ENCODE data around the gene KCNB1.

Gene KCNB1

GRCh38 chr20:49381558-49382493 lies 100.6 kb downstream of the KCNB1 start:
- FAIRE-seq (no peak), DNase-seq (ENCODE audit: insufficient read length) (no peak)
- TF ChIP-seq TAF1 (IDR thresholded peaks at IDR 0.05; ENCODE audit: borderline replicate concordance, low read depth, low read length) = no peak
- TF ChIP-seq POLR2A (IDR thresholded peaks at IDR 0.05; ENCODE audit: low read depth, low read length) = no peak
- TF ChIP-seq POLR2AphosphoS5 (IDR thresholded peaks at IDR 0.05; ENCODE audit: low read depth, low read length) = no peak

- FAIRE-seq = no peak
- TF ChIP-seq POLR2A (IDR thresholded peaks at IDR 0.05; ENCODE audit: low read depth, low read length) (no peak), POLR2AphosphoS5 (IDR thresholded peaks at IDR 0.05; ENCODE audit: low read depth, low read length) (no peak), TAF1 (IDR thresholded peaks at IDR 0.05; ENCODE audit: borderline replicate concordance, low read depth, low read length) (no peak)
- no peak for DNase-seq (ENCODE audit: insufficient read length)
These were observed 102.1 kb downstream of the KCNB1 start for GRCh38 chr20:49380337-49380780.

GRCh38 chr20:49379338-49379737 lies 103.1 kb downstream of the KCNB1 start:
- FAIRE-seq = no peak
- no peak for DNase-seq (ENCODE audit: insufficient read length)
- TF ChIP-seq TAF1 (IDR thresholded peaks at IDR 0.05; ENCODE audit: borderline replicate concordance, low read depth, low read length) = no peak
- no peak for TF ChIP-seq POLR2A (IDR thresholded peaks at IDR 0.05; ENCODE audit: low read depth, low read length)
- no peak for TF ChIP-seq POLR2AphosphoS5 (IDR thresholded peaks at IDR 0.05; ENCODE audit: low read depth, low read length)

DNA sequence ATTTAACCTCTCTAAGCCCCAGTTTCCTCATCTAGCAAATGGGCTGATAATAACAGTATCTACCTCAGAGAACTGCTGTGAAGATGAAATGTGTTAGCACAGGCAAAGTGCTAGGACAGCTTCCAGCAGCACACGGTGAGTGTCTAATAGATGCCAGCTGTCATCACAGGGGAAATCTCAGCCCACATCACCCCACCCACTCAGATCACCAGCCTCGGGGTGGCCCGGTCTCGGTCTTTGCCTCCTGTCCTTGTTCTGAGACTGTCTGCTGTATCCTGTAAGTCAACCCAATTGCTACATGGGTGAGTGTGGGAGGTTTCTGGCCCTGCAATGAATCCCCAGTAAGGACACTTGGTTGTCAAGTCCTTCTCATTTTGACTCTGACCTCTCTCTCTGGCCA lies 105.1 kb downstream of the KCNB1 start:
- TF ChIP-seq POLR2AphosphoS5 (IDR thresholded peaks at IDR 0.05; ENCODE audit: low read depth, low read length) = no peak
- TF ChIP-seq TAF1 (IDR thresholded peaks at IDR 0.05; ENCODE audit: borderline replicate concordance, low read depth, low read length) = no peak
- TF ChIP-seq POLR2A (IDR thresholded peaks at IDR 0.05; ENCODE audit: low read depth, low read length) = no peak
- no peak for DNase-seq (ENCODE audit: insufficient read length)
- FAIRE-seq = no peak

- no peak for TF ChIP-seq POLR2A (IDR thresholded peaks at IDR 0.05; ENCODE audit: low read depth, low read length)
- TF ChIP-seq TAF1 (IDR thresholded peaks at IDR 0.05; ENCODE audit: borderline replicate concordance, low read depth, low read length) = no peak
- no peak for TF ChIP-seq POLR2AphosphoS5 (IDR thresholded peaks at IDR 0.05; ENCODE audit: low read depth, low read length)
- FAIRE-seq = no peak
- DNase-seq (ENCODE audit: insufficient read length) = no peak
These were observed 107.3 kb downstream of the KCNB1 start for GRCh38 chr20:49375170-49375569.

GRCh38 chr20:49372095-49372734 lies 110.3 kb downstream of the KCNB1 start:
- FAIRE-seq = no peak
- no peak for TF ChIP-seq POLR2A (IDR thresholded peaks at IDR 0.05; ENCODE audit: low read depth, low read length)
- no peak for TF ChIP-seq TAF1 (IDR thresholded peaks at IDR 0.05; ENCODE audit: borderline replicate concordance, low read depth, low read length)
- no peak for TF ChIP-seq POLR2AphosphoS5 (IDR thresholded peaks at IDR 0.05; ENCODE audit: low read depth, low read length)
- DNase-seq (ENCODE audit: insufficient read length) = no peak

DNA sequence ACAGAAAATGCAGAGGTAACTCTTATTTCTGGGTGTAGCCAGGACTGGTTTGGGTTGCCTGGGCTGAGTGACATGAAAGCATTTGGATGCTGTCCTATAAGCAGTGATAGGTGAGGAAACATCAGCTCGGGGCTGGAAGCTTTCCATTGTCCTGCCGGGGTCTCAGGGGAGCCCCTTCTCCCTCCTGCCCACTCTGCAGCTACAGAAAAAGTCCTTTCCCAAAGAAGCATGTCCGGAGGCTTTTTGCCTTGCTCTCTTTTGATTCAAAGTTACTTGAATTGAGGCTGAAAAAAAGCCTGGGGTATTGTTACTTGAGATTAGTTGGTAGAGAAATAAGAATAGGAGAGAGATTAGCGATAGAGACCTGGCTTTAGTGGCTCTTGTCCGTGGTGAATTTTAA lies 113.9 kb downstream of the KCNB1 start:
- TF ChIP-seq POLR2AphosphoS5 (IDR thresholded peaks at IDR 0.05; ENCODE audit: low read depth, low read length) (no peak), TAF1 (IDR thresholded peaks at IDR 0.05; ENCODE audit: borderline replicate concordance, low read depth, low read length) (no peak), POLR2A (IDR thresholded peaks at IDR 0.05; ENCODE audit: low read depth, low read length) (no peak)
- no peak for FAIRE-seq
- DNase-seq (ENCODE audit: insufficient read length) = no peak

- no peak for FAIRE-seq
- no peak for DNase-seq (ENCODE audit: insufficient read length)
- no peak for TF ChIP-seq POLR2AphosphoS5 (IDR thresholded peaks at IDR 0.05; ENCODE audit: low read depth, low read length)
These were observed 115.4 kb downstream of the KCNB1 start for GRCh38 chr20:49367113-49367512.

DNA sequence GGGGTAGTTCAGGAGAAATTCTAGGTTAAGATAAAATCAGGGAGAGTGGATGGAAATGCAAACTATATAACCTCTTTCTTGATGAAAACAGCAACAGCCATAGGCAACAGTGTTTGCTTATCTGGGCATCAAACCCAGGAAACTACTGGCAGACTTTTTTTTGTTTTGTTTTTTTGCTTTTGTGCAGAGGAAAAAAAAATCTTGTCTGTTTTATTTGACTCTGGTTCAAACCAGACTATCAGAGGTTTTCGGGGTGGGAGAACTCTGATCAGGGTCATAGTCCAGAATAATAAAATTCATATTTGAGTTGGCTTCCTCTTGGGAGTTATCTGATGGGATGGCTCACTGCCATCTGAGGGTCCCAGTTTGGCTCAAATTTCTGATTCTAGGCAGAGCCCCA lies 115.8 kb downstream of the KCNB1 start:
- no peak for FAIRE-seq
- DNase-seq (ENCODE audit: insufficient read length) = no peak
- TF ChIP-seq POLR2A (IDR thresholded peaks at IDR 0.05; ENCODE audit: low read depth, low read length) (no peak), TAF1 (IDR thresholded peaks at IDR 0.05; ENCODE audit: borderline replicate concordance, low read depth, low read length) (no peak), POLR2AphosphoS5 (IDR thresholded peaks at IDR 0.05; ENCODE audit: low read depth, low read length) (no peak)

GRCh38 chr20:49361862-49362660 lies 120.4 kb downstream of the KCNB1 start:
- FAIRE-seq = no peak
- no peak for DNase-seq (ENCODE audit: insufficient read length)

GRCh38 chr20:49360242-49360968 lies 122.1 kb downstream of the KCNB1 start:
- DNase-seq (ENCODE audit: insufficient read length) (no peak), FAIRE-seq (no peak)
- TF ChIP-seq POLR2AphosphoS5 (IDR thresholded peaks at IDR 0.05; ENCODE audit: low read depth, low read length) = no peak
- no peak for TF ChIP-seq POLR2A (IDR thresholded peaks at IDR 0.05; ENCODE audit: low read depth, low read length)
- no peak for TF ChIP-seq TAF1 (IDR thresholded peaks at IDR 0.05; ENCODE audit: borderline replicate concordance, low read depth, low read length)

More at GRCh38 chr20:49361862-49362660, 120.4 kb downstream of the KCNB1 start:
- TF ChIP-seq TAF1 (IDR thresholded peaks at IDR 0.05; ENCODE audit: borderline replicate concordance, low read depth, low read length) (no peak), POLR2A (IDR thresholded peaks at IDR 0.05; ENCODE audit: low read depth, low read length) (no peak), POLR2AphosphoS5 (IDR thresholded peaks at IDR 0.05; ENCODE audit: low read depth, low read length) (no peak)
